Fibroblast of peridontal ligament (primary cell): ENCODE data around the gene GAD1.

ENCODE experiments used
- DNase-seq: peaks from one replicate; pipeline ENCODE4 v3.0.0-alpha.2; 2010; ENCODE audit errors: extremely low read depth

Gene GAD1

DNA sequence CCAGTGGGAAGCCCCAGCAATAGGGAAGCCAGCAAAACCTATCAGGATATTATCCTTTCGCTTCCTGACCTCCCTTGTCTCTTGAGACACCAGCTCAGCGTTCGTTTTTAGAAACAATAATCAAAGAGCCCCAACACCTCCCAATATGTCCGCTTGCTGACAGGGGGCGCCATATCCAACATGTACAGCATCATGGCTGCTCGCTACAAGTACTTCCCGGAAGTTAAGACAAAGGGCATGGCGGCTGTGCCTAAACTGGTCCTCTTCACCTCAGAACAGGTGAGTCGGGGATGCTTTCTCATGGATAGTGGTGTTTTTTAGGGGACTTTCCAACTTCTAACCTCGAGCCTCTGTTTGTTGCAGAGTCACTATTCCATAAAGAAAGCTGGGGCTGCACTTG lies 28.7 kb downstream of the GAD1 start:
- no peak for DNase-seq

GRCh38 chr2:170846314-170846713 lies 29.6 kb downstream of the GAD1 start:
- no peak for DNase-seq

DNA sequence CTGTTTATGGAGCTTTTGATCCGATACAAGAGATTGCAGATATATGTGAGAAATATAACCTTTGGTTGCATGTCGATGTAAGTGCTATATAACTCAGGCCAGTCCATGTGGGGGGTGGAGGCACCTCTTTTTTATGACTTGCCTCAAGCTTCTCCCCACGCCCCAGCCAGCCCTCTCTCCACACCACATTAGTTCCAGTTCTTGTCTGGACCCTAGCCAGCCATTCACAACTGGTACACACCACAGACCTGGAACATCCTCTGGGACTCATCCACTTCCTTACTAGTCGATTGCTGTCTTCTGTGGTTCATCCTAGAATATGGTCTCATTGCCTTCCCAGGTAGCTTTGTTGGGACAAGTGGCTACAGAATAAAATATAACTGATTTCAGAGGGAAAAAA lies 31.0 kb downstream of the GAD1 start:
- no peak for DNase-seq

DNA sequence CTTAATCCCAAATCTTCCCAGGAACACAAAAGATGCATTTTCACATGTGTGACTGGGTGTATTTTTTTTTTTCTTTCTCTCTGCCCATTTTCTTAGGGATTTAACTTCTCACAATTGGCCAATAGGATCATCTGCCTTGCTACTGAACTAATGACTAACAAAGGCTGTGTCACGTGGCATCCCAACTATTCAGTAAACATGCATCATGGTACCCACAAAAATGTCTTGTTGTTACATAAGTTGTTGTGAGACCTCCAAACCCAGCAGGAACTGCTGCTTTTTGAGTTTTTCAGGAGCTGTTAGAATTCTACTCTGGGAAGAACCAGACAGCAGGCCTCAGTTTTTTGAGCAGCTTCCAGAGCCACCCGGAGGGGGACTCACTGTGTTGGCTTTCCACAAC lies 31.9 kb downstream of the GAD1 start:
- peak; percentile 64 for DNase-seq

DNA sequence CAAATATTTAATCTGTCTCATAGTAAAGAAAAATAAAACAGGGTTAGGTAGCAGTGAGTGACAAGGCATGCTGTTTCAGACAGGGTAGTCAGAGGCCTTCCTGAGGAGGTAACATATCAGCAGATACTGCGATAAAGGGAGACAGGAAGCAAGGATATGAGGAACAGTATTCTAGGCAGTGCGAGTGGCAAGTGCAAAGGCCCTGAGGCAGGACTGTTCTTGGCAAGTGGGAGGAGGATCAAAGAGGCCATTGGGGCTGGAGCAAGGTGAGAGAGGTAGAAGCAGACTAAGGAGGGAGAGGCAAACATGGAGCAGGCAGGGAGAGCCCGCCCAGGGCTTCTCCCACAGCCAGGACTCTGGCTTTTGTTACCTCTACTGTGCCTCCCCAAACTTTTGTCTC lies 33.6 kb downstream of the GAD1 start:
- no peak for DNase-seq

DNA sequence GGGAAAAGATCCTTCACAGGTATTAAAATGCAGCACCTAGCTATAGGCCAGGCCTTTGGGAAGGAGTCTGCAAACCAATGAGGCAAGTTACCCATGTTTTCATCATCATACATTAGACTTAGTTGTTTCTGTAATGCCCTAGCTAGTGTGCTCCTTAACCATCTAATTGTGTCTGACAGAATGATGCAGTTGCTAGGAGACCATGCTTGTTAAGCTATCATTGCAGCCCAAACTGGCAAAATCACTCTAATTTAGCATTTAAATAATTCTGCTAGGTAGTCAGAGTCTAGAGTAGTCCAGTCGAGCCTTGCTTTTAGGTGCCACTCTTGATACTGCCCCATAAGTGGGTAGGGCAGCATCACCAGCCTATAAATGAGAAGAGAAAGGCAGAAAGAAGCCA lies 34.9 kb downstream of the GAD1 start:
- no peak for DNase-seq

- DNase-seq, result no peak
Observed at GRCh38 chr2:170856066-170856465, 39.4 kb downstream of the GAD1 start.

GRCh38 chr2:170862286-170862902 lies 45.7 kb downstream of the GAD1 start:
- DNase-seq, result no peak

DNA sequence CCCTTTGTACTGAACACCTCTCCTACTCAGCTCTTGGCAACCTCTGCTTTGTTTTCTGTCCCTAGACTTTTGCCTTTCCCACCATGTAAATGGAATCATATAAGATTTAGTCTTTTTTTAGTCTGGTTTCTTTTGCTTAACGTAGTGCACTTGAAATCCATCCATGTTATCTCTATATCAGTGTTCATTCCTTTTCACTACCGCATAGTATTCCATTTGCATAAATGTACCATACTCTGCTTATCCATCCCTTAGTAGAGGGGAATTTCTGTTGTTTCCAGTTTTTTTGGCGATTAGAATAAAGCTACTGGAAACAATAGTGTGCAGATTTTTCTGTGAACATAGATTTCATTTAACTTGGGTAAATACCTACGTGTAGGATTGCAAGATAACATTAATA lies 46.4 kb downstream of the GAD1 start:
- DNase-seq, result no peak

DNA sequence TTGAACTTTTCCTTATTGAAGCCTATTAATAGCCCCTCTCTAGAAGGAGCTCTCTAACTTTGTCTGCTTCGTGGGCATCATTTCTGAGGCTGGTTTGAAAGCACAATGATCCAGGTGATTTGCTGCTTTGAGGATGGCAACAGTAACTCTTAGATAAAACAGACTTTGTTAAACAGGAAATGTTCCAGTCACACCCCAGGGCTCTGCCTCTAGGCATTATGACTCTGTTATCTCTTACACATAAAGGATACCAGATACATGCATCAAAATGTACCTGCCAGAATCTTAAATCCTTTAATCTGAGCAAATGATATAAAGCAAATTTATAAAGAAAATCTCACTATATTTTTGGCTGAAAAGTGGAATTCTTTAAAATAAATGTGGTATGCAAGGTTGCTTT lies 52.3 kb downstream of the GAD1 start:
- no peak for DNase-seq

GRCh38 chr2:170869461-170869860 lies 52.8 kb downstream of the GAD1 start:
- no peak for DNase-seq

- DNase-seq, result peak; percentile 70
Observed at GRCh38 chr2:170873035-170873692, 56.5 kb downstream of the GAD1 start.

GRCh38 chr2:170878066-170878465 lies 61.4 kb downstream of the GAD1 start:
- peak; percentile 4 for DNase-seq

DNA sequence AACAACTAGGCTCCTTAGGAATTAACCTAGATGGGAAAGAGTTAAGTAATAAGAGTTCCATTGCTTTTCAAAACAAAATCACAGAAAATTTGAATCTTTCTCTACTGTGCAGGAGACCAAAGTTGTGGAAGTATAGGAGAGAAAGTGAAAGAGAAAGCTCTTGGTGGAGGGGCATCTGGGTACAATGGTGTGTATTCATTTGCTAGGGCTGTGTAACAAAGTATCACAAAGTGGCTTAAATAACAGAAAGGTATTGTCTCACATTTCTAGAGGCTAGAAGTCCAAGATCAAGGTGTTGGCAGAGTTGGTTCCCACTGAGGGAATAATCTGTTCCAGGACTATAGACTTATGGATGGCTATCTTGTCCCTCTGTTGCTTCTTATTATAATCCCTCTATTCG lies 61.8 kb downstream of the GAD1 start:
- no peak for DNase-seq

DNA sequence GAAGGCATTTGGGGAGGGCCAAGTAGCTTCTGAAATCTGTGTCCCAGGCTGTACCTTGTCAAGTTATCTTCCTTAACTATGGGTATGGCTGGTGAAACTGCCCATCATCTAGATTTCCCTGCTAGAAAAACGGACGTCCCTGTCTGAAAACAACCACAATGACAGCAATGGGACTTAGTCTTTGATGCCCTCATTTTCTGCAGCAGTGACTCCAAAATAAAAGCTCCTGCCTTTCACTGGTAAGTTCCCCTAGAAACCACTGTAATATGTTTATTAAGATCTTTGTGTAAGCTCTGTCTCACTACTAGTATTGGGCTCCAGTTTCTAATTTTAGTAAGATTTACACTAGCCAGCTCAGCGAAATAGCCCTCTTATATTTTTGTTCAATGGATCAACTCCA lies 65.2 kb downstream of the GAD1 start:
- DNase-seq, result no peak

DNA sequence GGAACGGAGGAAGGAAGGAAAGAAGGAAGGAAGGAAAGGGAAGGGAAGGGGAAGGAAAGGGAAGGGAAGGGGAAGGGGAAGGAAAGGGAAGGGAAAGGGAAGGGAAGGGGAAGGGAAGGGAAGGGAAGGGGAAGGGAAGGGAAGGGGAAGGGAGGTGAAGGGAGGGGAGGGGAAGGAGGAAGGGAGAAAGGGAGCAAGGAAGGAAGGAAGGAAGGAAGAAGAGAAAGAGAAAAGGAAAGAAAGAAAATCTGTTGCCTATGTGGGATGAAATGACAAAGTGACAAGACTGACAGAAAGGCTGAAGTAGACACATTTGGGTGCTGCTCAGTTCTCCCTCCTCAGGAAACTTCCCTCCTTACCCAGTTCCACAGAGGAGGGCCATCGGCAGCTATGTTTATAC lies 66.1 kb downstream of the GAD1 start:
- no peak for DNase-seq

DNA sequence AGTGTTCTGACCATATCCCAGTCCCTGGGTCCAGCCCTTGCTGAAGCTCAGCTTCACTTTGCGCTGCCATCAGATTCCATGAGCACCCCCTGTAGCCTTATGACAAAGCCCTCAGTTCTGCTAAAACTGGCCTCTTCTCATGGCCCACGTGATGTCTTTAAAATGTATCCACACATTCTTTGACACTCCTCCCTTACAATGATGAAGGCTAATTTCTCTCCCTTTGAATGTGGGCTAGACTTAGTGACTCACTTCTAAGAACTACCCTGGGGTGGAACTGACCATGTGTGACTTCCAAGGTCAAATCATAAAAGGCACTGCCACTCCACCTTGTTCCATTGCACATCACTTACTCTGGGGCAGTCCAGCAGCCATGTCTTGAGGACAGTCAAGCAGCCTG lies 67.0 kb downstream of the GAD1 start:
- DNase-seq, result no peak

GRCh38 chr2:170885130-170885791 lies 68.6 kb downstream of the GAD1 start:
- DNase-seq, result no peak

DNA sequence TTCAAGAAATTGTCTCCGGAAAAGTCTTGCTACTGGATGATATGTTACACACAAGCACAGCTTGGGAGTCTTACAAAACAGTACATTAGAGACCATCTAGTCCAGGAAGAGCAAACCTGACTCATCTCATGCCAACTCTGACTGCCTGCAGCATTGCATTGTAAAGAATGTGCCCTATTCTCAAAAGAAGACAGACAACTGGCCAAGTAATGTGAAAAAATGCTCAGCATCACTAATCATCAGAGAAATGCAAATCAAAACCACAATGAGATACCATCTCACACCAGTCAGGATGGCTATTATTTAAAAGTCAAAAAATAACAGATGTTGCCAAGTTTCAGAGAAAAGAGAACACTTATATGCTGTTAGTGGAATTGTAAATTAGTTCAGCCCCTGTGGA lies 69.7 kb downstream of the GAD1 start:
- peak; percentile 13 for DNase-seq

- DNase-seq, result no peak
Observed at GRCh38 chr2:170887496-170887895, 70.8 kb downstream of the GAD1 start.

DNA sequence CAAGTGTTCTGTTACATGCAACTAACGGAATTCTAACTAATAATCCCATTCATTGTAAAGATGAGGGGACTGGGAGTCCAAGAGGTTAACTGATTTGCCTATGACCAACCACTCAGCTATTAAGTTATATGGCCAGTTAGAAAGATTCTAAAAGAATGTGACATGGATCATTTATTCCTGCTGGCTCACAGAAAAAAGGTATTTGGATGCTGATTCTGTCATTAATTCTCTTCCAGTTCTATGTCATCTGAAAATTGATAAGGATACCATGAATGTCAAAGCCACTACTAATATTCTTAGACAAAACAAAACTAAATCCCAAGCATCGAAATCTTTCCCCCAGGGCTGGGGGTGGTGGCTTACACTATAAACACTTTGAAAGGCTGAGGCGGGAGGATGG lies 71.2 kb downstream of the GAD1 start:
- no peak for DNase-seq

GRCh38 chr2:170891893-170892292 lies 75.2 kb downstream of the GAD1 start:
- no peak for DNase-seq

GRCh38 chr2:170892391-170892951 lies 75.8 kb downstream of the GAD1 start:
- no peak for DNase-seq
